SK-N-MC (cell line): Measurements from ENCODE around the gene KCNQ1.

Source experiments
- DNase-seq: peaks from one replicate; pipeline ENCODE4 v3.0.0-alpha.2; 2011; ENCODE audit warnings: low read depth, low spot score
- H3K27ac ChIP-seq: fragments of 200-600 bp; sonication (generic); 2 replicates; pipeline ENCODE4 v1.5.1; 2016; ENCODE audit warnings: mixed run types
- H3K36me3 ChIP-seq: fragments of 200-600 bp; sonication (generic); 2 replicates; pipeline ENCODE4 v1.6.1; 2017; ENCODE audit warnings: antibody characterized with exemption, low read length, mixed read lengths; ENCODE audit not compliant: insufficient read depth
- H3K4me3 ChIP-seq: fragments of 200-600 bp; sonication (generic); 2 replicates; pipeline ENCODE4 v1.5.1; 2016
- H3K9ac ChIP-seq: fragments of 200-600 bp; sonication (generic); 2 replicates; pipeline ENCODE4 v1.8.0; 2017; ENCODE audit warnings: mixed run types, mixed read lengths; ENCODE audit not compliant: insufficient read length
- H3K9me3 ChIP-seq: fragments of 200-600 bp; sonication (generic); 2 replicates; pipeline ENCODE4 v1.6.1; 2017; ENCODE audit warnings: low read depth, mild to moderate bottlenecking, antibody characterized with exemption, low read length, moderate library complexity, mixed read lengths
- EZH2 ChIP-seq: fragments of 200-600 bp; sonication (generic); IDR thresholded peaks from one replicate; pipeline ENCODE4 v1.6.1; 2017; ENCODE audit warnings: antibody characterized with exemption
- FOXP2 ChIP-seq: optimal IDR thresholded peaks from 2 replicates; pipeline ENCODE3; 2011; ENCODE audit warnings: mild to moderate bottlenecking, moderate library complexity; ENCODE audit not compliant: insufficient read depth; ENCODE audit errors: extremely low read length, control extremely low read depth
- POLR2AphosphoS5 ChIP-seq: IDR thresholded peaks from 2 replicates; pipeline ENCODE4 v1.6.1; 2012; ENCODE audit warnings: mild to moderate bottlenecking, low read depth, low read length, borderline replicate concordance

Gene KCNQ1

GRCh38 chr11:2804701-2805387, 360.0 kb downstream of the KCNQ1 start:
- Histone ChIP-seq H3K9ac (no peak overlapping the region), H3K4me3 (no peak overlapping the region), H3K9me3 (no peaks in the 10 kb centered on the region), H3K36me3 (no peaks in the 10 kb centered on the region), H3K27ac (no peak overlapping the region)
- TF ChIP-seq POLR2AphosphoS5 = no peak
- no peak for TF ChIP-seq EZH2
- TF ChIP-seq FOXP2 = no peak
- no peak for DNase-seq

GRCh38 chr11:2805388-2806056, 360.7 kb downstream of the KCNQ1 start:
- no peak for TF ChIP-seq POLR2AphosphoS5
- no peaks in the 10 kb centered on the region for H3K36me3 ChIP-seq
- no peak overlapping the region for H3K4me3 ChIP-seq
- DNase-seq = no peak
- no peak overlapping the region for H3K27ac ChIP-seq
- H3K9me3 ChIP-seq = no peaks in the 10 kb centered on the region
- H3K9ac ChIP-seq = no peak overlapping the region

GRCh38 chr11:2806351-2807024, 361.7 kb downstream of the KCNQ1 start:
- Histone ChIP-seq H3K9me3 (no peaks in the 10 kb centered on the region), H3K9ac (no peak overlapping the region), H3K27ac (no peak overlapping the region), H3K4me3 (no peak overlapping the region), H3K36me3 (no peaks in the 10 kb centered on the region)
- no peak for DNase-seq
- no peak for TF ChIP-seq FOXP2
- no peak for TF ChIP-seq POLR2AphosphoS5
- TF ChIP-seq EZH2 = no peak

GRCh38 chr11:2807025-2807681, 362.3 kb downstream of the KCNQ1 start:
- Histone ChIP-seq H3K9me3 (no peaks in the 10 kb centered on the region), H3K4me3 (no peak overlapping the region), H3K36me3 (no peaks in the 10 kb centered on the region), H3K27ac (no peak overlapping the region), H3K9ac (no peak overlapping the region)
- DNase-seq = no peak
- TF ChIP-seq EZH2 = no peak
- no peak for TF ChIP-seq FOXP2
- TF ChIP-seq POLR2AphosphoS5 = no peak

- no peak for TF ChIP-seq FOXP2
- TF ChIP-seq POLR2AphosphoS5 = no peak
- no peak for TF ChIP-seq EZH2
These were observed 363.0 kb downstream of the KCNQ1 start for GRCh38 chr11:2807801-2808241.

GRCh38 chr11:2808850-2809846, 364.3 kb downstream of the KCNQ1 start:
- Histone ChIP-seq H3K9me3 (no peaks in the 10 kb centered on the region), H3K27ac (no peak overlapping the region), H3K4me3 (no peak overlapping the region), H3K36me3 (no peaks in the 10 kb centered on the region), H3K9ac (no peak overlapping the region)
- TF ChIP-seq EZH2 (no peak), POLR2AphosphoS5 (no peak), FOXP2 (no peak)
- no peak for DNase-seq

More at GRCh38 chr11:2807801-2808241, 363.0 kb downstream of the KCNQ1 start:
- Histone ChIP-seq H3K36me3 (no peaks in the 10 kb centered on the region), H3K9me3 (no peaks in the 10 kb centered on the region), H3K9ac (no peak overlapping the region), H3K27ac (no peak overlapping the region), H3K4me3 (no peak overlapping the region)
- DNase-seq = no peak

GRCh38 chr11:2809854-2810253, 365.0 kb downstream of the KCNQ1 start:
- no peak overlapping the region for H3K9ac ChIP-seq
- H3K4me3 ChIP-seq = no peak overlapping the region
- H3K36me3 ChIP-seq = no peaks in the 10 kb centered on the region
- H3K27ac ChIP-seq = no peak overlapping the region
- H3K9me3 ChIP-seq = no peaks in the 10 kb centered on the region
- DNase-seq = no peak
- TF ChIP-seq EZH2 = no peak
- TF ChIP-seq POLR2AphosphoS5 = no peak
- TF ChIP-seq FOXP2 = no peak
